Ishikawa (cell line): ENCODE measurements around the gene GABRB1.

ENCODE experiments used
- CEBPB ChIP-seq: IDR thresholded peaks from 2 replicates; pipeline ENCODE4 v1.6.1; 2012
- CREB1 ChIP-seq: IDR thresholded peaks from 2 replicates; pipeline ENCODE4 v1.6.1; 2012; ENCODE audit warnings: low read depth
- EGR1 ChIP-seq: IDR thresholded peaks from 2 replicates; pipeline ENCODE4 v1.6.1; 2012
- EP300 ChIP-seq: IDR thresholded peaks from 2 replicates; pipeline ENCODE4 v1.6.1; 2012; ENCODE audit warnings: borderline replicate concordance
- FOXM1 ChIP-seq: IDR thresholded peaks from 2 replicates; pipeline ENCODE4 v1.6.1; 2012; ENCODE audit warnings: low read depth, borderline replicate concordance
- MAX ChIP-seq: IDR thresholded peaks from 2 replicates; pipeline ENCODE4 v1.6.1; 2012
- NFIC ChIP-seq: IDR thresholded peaks from 2 replicates; pipeline ENCODE4 v1.6.1; 2012
- RAD21 ChIP-seq: IDR thresholded peaks from 2 replicates; pipeline ENCODE4 v1.6.1; 2012; ENCODE audit warnings: low read depth
- REST ChIP-seq: IDR thresholded peaks from 2 replicates; pipeline ENCODE4 v1.6.1; 2012; ENCODE audit warnings: low read depth, mild to moderate bottlenecking
- TAF1 ChIP-seq: IDR thresholded peaks from 2 replicates; pipeline ENCODE4 v1.6.1; 2012; ENCODE audit warnings: low read depth, mild to moderate bottlenecking
- TCF12 ChIP-seq: IDR thresholded peaks from 2 replicates; pipeline ENCODE4 v1.6.1; 2012; ENCODE audit warnings: low read depth
- TEAD4 ChIP-seq: IDR thresholded peaks from 2 replicates; pipeline ENCODE4 v1.6.1; 2012
- USF1 ChIP-seq: IDR thresholded peaks from 2 replicates; pipeline ENCODE4 v1.6.1; 2012
- YY1 ChIP-seq: IDR thresholded peaks from 2 replicates; pipeline ENCODE4 v1.6.1; 2012; ENCODE audit warnings: low read depth
- ZBTB7A ChIP-seq: IDR thresholded peaks from 2 replicates; pipeline ENCODE4 v1.6.1; 2012; ENCODE audit warnings: low read depth

GABRB1 gene

GRCh38 chr4:47373174-47373573, 341.8 kb downstream of the GABRB1 start:
- TF ChIP-seq TCF12 (no peak), TAF1 (no peak), FOXM1 (no peak), USF1 (no peak), YY1 (no peak), CEBPB (no peak), MAX (no peak), RAD21 (no peak), EGR1 (no peak), TEAD4 (no peak), NFIC (no peak), EP300 (no peak), ZBTB7A (no peak), REST (no peak), CREB1 (no peak)

GRCh38 chr4:47373709-47374108, 342.3 kb downstream of the GABRB1 start:
- TF ChIP-seq MAX, result no peak
- no peak for TF ChIP-seq CREB1
- TF ChIP-seq RAD21, result no peak
- TF ChIP-seq CEBPB, result no peak
- TF ChIP-seq NFIC, result no peak
- no peak for TF ChIP-seq TAF1
- no peak for TF ChIP-seq ZBTB7A

- TF ChIP-seq TAF1, result no peak
- no peak for TF ChIP-seq YY1
These were observed 343.1 kb downstream of the GABRB1 start for GRCh38 chr4:47374477-47374876.

- no peak for TF ChIP-seq FOXM1
- no peak for TF ChIP-seq EP300
- no peak for TF ChIP-seq TAF1
- no peak for TF ChIP-seq REST
- no peak for TF ChIP-seq YY1
- no peak for TF ChIP-seq TEAD4
- TF ChIP-seq USF1, result no peak
- TF ChIP-seq RAD21, result no peak
- TF ChIP-seq EGR1, result no peak
- no peak for TF ChIP-seq CEBPB
These were observed 349.8 kb downstream of the GABRB1 start for GRCh38 chr4:47381172-47381571.

- TF ChIP-seq FOXM1 (no peak), YY1 (no peak), TEAD4 (no peak), CREB1 (no peak), EGR1 (no peak), CEBPB (no peak), USF1 (no peak), TCF12 (no peak), RAD21 (no peak), MAX (no peak), REST (no peak), TAF1 (no peak), ZBTB7A (no peak), NFIC (no peak), EP300 (no peak)
These were observed 351.5 kb downstream of the GABRB1 start for GRCh38 chr4:47382846-47383360.
